Activated gamma-delta T cell treated with anti-CD3 and anti-CD28 coated beads, Interleukin-2, amount 50 U/mL, for 16 hours (primary cell): Measurements from ENCODE around the gene SETDB2.

ENCODE experiments used
- DNase-seq: peaks from one replicate; pipeline ENCODE4 v3.0.0-alpha.2; 2020; ENCODE audit warnings: low read depth

SETDB2 gene

DNA sequence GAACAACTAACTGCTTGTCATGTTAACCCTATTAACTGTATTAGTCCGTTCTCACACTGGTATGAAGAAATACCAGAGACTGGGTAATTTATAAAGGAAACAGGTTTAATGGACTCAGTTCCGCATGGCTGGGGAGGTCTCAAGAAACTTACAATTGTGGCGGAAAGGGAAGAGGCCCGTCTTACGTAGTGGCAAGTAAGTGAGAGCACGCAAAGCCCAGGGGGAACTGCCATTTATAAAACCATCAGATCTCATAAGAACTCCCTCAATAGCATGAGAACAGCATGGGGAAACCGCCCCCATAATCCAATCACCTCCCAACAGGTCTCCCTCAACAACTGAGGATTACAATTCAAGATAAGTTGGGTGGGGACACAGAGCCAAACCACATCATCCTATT, 86.4 kb downstream of the SETDB2 start:
- no peak for DNase-seq

- no peak for DNase-seq
These were observed 88.5 kb downstream of the SETDB2 start for GRCh38 chr13:49532593-49532992.

DNA sequence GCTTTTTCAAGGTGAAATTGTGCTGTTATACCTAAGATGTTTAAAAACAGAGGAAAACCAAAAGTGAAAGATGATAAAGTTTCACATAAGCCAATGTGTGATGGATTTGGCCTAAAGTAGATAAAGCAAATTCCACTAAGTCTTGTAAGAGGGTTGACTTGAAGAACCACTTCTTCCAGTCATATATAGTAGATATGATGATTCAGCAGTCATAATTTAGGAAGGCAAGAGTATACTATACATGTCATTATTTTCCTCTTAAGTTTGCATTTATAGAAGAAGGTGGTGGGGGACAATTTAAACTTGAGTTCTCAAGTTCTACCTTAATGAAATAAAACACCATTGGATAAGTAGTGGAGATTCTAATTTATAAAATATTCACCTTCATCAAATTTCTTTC, 88.9 kb downstream of the SETDB2 start:
- no peak for DNase-seq

GRCh38 chr13:49533591-49534269, 89.7 kb downstream of the SETDB2 start:
- no peak for DNase-seq

DNA sequence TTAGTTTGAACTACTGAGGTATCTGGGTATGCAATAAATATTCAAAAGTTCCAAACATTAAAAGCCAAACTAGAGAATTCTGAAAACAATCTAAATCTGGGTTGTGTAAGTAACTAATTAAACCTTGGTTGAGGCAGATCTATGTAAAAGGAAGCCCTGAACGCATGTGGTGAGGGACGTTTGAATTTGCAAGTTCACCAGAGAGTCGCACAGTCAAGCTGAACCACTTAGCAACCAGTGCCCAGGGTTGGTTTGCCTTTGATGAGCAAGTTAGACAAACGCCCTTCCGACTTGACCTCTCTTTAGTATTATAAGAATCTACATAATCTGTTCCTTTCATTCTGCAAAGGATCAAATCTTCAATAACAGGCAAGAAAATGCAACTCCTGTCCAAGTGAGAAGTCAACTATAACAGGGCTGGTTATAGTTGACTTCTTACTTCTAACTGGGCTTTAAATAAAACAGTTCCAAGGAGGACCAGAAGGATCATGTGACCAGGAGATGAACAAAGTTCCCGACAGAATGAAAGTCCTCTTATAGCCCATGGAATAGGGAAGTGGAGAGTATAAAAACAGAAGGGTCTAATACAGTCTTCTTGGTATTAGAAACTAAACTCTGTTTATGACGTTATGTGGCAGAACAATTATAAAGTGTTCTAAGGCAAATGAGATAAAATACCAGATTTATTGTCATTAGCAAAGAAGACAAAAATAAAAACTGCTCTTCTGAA, 92.2 kb downstream of the SETDB2 start:
- no peak for DNase-seq

GRCh38 chr13:49538404-49538803, 94.3 kb downstream of the SETDB2 start:
- DNase-seq = no peak

GRCh38 chr13:49539313-49539712, 95.2 kb downstream of the SETDB2 start:
- no peak for DNase-seq

DNA sequence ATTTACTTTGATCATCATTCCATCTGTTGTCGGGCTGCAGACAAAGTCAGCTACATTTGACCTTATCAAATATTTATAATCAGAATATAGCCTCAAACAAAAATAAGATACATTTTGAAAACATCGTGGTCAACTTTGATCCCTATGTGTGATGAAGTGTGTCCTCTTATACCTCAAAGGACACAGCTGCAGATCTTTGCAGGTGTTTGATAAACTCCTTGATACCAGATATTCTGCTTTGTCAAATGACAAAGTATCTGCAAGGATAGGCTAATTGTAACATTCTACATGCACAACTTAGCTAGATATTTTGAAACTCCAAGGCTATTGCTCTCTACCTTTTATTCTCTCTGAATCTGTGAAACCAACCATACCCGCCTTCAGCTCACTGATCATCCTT, 95.7 kb downstream of the SETDB2 start:
- no peak for DNase-seq

- no peak for DNase-seq
These were observed 96.5 kb downstream of the SETDB2 start for GRCh38 chr13:49540552-49540951.

DNA sequence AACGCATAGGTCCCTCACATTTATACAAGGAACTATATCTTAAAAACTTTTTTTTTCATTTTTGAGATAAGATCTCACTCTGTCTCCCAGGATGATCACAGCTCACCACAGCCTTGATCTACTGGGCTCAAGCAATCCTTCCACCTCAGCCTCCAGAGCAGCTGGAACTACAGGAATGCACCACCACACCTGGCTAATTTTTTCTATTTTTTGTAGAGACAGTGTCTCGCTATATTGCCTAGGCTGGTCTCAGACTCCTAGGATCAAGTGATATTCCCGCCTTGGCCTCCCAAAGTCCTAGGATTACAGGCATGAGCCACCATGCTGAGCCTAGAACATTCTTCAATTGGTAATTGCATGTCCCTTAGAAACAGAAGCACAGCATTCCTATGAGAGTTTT, 99.6 kb downstream of the SETDB2 start:
- no peak for DNase-seq
